K562 (cell line): ENCODE measurements around the gene TMEM209. TPM values are rescaled to one million over a fixed set of nuclear protein-coding genes. Genes with fewer than 3 reads are reported as not detected.

Experiments used
- FOXK2 ChIP-seq, 2 experiments: fragments of 450-650 bp; IDR thresholded peaks in 1 of 2; conservative IDR thresholded peaks in 1 of 2; 2 replicates each; pipeline ENCODE4 v1.6.1; 2016; ENCODE audit warnings: low read depth in 2 of 2, mild to moderate bottlenecking in 1 of 2
- GATAD2A ChIP-seq: fragments of 450-650 bp; IDR thresholded peaks from 2 replicates; pipeline ENCODE4 v1.6.1; 2017
- GTF3C2 ChIP-seq: IDR thresholded peaks from 3 replicates; pipeline ENCODE4 v1.6.1; 2011; ENCODE audit warnings: borderline replicate concordance, mild to moderate bottlenecking, moderate library complexity; ENCODE audit not compliant: insufficient read length; ENCODE audit errors: extremely low read depth
- NFE2L1 ChIP-seq: fragments of 450-650 bp; IDR thresholded peaks from 2 replicates; pipeline ENCODE4 v1.6.1; 2016; ENCODE audit warnings: missing genetic modification characterization, low read depth, mild to moderate bottlenecking, missing compliant biosample characterization, moderate library complexity, borderline replicate concordance
- POLR2A ChIP-seq: fragments of 450-650 bp; conservative IDR thresholded peaks from 2 replicates; pipeline ENCODE4 v1.6.1; 2016
- SMAD4 ChIP-seq: fragments of 250-450 bp; sonication (Bioruptor Pico); conservative IDR thresholded peaks from 2 replicates; pipeline ENCODE4 v1.8.0; 2021; ENCODE audit warnings: inconsistent platforms, mild to moderate bottlenecking, moderate library complexity
- SMARCE1 ChIP-seq: fragments of 450-650 bp; IDR thresholded peaks from 2 replicates; pipeline ENCODE4 v1.7.1; 2016; ENCODE audit warnings: mild to moderate bottlenecking
- TBP ChIP-seq: optimal IDR thresholded peaks from 2 replicates; pipeline ENCODE3; 2011; ENCODE audit warnings: low read depth, low read length, improper control_type of control experiment
- THRA ChIP-seq: fragments of 450-650 bp; IDR thresholded peaks from 2 replicates; pipeline ENCODE4 v1.6.1; 2017; ENCODE audit warnings: mild to moderate bottlenecking, moderate library complexity
- ZNF133 ChIP-seq: fragments of 250-450 bp; sonication (Bioruptor Pico); IDR thresholded peaks from 2 replicates; pipeline ENCODE4 v1.4.0; 2020; ENCODE audit warnings: mild to moderate bottlenecking
- ZNF696 ChIP-seq: fragments of 250-450 bp; sonication (Bioruptor Pico); conservative IDR thresholded peaks from 2 replicates; pipeline ENCODE4 v1.4.0; 2020; ENCODE audit warnings: mild to moderate bottlenecking, moderate library complexity
- ZNF76 ChIP-seq: fragments of 250-450 bp; sonication (Bioruptor Pico); IDR thresholded peaks from 2 replicates; pipeline ENCODE4 v1.4.0; 2020; ENCODE audit warnings: mild to moderate bottlenecking, moderate library complexity, borderline replicate concordance
- polyA plus RNA-seq, 8 experiments: library from polyadenylated mRNA; depleted of rRNA in 4 of 8; stranded (reverse) in 5 of 8; unstranded in 3 of 8; fragments of >200 nt; fragmentation: Nextera tagmentation in 2 of 8; fragmentation: Illumina TruSeq in 1 of 8; extraction: Ambion mirVana in 2 of 8; extraction: Trizol in 1 of 8; gene quantifications; 2 replicates each; pipeline versions ENCODE4 v1.2.1 to v1.2.3, GENCODE V29; 2011 to 2014; ENCODE audit warnings: inconsistent platforms in 1 of 8, missing spikeins in 1 of 8
- total RNA-seq, 7 experiments: library from RNA; depleted of rRNA in 6 of 7; stranded (reverse); fragments of >200 nt in 6 of 7; fragmentation: Illumina TruSeq in 2 of 7; extraction: Trizol in 2 of 7; gene quantifications; 2 replicates each; pipeline versions ENCODE4 v1.2.1 to v1.2.3, GENCODE V29; 2011 to 2021; ENCODE audit warnings: low replicate concordance in 1 of 7
- TF ChIP-seq, protein P1 (sequence below): fragments of 450-650 bp; formaldehyde crosslinking; IDR thresholded peaks from 2 replicates; pipeline ENCODE4 v1.4.0; 2022; ENCODE audit warnings: missing genetic modification characterization
- TF ChIP-seq, protein P2 (sequence below): fragments of 450-650 bp; IDR thresholded peaks from one replicate; pipeline ENCODE4 v1.6.1; 2018; ENCODE audit warnings: mild to moderate bottlenecking, moderate library complexity; ENCODE audit not compliant: partially characterized antibody
- TF ChIP-seq, protein P3 (sequence below): fragments of 450-650 bp; formaldehyde crosslinking; conservative IDR thresholded peaks from 2 replicates; pipeline ENCODE4 v1.4.0; 2022; ENCODE audit warnings: mild to moderate bottlenecking, missing genetic modification characterization
- TF ChIP-seq, protein P4 (sequence below): fragments of 250-450 bp; sonication (Bioruptor Pico); IDR thresholded peaks from 2 replicates; pipeline ENCODE4 v1.4.0; 2020; ENCODE audit warnings: mild to moderate bottlenecking, moderate library complexity, borderline replicate concordance

Gene TMEM209
- total and polyA plus RNA-seq, 9 of the 15 experiments (the other 6 are each of a cell fraction or from before 2014, with no cell fraction given): 36.8 to 116 (median 76.6) TPM

GRCh38 chr7:130242198-130243014, 37.2 kb upstream of the TMEM209 start (continued):
- TF ChIP-seq GTF3C2: no peak
- TF ChIP-seq ZNF696: no peak
- TF ChIP-seq POLR2A: no peak
- no peak for TF ChIP-seq TBP
- TF ChIP-seq THRA: no peak
- peak; percentile 93 for TF ChIP-seq SMARCE1
- no peak for TF ChIP-seq ZNF133 (CRISPR knock-in tag)
- no peak for TF ChIP-seq NFE2L1 (tag)
- TF ChIP-seq FOXK2 (conservative IDR thresholded peaks at IDR 0.05 in 1 of 2, IDR thresholded peaks at IDR 0.05 in 1 of 2; ENCODE audit: low read depth in 2 of 2): peak; percentile 77 to 78; a peak in 3 of 4 replicates
- TF ChIP-seq, protein P1, sequence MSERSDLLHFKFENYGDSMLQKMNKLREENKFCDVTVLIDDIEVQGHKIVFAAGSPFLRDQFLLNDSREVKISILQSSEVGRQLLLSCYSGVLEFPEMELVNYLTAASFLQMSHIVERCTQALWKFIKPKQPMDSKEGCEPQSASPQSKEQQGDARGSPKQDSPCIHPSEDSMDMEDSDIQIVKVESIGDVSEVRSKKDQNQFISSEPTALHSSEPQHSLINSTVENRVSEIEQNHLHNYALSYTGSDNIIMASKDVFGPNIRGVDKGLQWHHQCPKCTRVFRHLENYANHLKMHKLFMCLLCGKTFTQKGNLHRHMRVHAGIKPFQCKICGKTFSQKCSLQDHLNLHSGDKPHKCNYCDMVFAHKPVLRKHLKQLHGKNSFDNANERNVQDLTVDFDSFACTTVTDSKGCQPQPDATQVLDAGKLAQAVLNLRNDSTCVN: no peak; the same call in 1 of the 2 replicates
- TF ChIP-seq, protein P2, sequence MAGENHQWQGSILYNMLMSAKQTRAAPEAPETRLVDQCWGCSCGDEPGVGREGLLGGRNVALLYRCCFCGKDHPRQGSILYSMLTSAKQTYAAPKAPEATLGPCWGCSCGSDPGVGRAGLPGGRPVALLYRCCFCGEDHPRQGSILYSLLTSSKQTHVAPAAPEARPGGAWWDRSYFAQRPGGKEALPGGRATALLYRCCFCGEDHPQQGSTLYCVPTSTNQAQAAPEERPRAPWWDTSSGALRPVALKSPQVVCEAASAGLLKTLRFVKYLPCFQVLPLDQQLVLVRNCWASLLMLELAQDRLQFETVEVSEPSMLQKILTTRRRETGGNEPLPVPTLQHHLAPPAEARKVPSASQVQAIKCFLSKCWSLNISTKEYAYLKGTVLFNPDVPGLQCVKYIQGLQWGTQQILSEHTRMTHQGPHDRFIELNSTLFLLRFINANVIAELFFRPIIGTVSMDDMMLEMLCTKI: no peak
- peak; percentile 75; the same call in 1 of the 2 replicates for TF ChIP-seq GATAD2A
- TF ChIP-seq ZNF76 (CRISPR knock-in tag): no peak
- peak; percentile 100 for TF ChIP-seq SMAD4 (CRISPR knock-in tag)
- TF ChIP-seq, protein P3, sequence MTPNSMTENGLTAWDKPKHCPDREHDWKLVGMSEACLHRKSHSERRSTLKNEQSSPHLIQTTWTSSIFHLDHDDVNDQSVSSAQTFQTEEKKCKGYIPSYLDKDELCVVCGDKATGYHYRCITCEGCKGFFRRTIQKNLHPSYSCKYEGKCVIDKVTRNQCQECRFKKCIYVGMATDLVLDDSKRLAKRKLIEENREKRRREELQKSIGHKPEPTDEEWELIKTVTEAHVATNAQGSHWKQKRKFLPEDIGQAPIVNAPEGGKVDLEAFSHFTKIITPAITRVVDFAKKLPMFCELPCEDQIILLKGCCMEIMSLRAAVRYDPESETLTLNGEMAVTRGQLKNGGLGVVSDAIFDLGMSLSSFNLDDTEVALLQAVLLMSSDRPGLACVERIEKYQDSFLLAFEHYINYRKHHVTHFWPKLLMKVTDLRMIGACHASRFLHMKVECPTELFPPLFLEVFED (CRISPR knock-in tag): no peak
- TF ChIP-seq, protein P4, sequence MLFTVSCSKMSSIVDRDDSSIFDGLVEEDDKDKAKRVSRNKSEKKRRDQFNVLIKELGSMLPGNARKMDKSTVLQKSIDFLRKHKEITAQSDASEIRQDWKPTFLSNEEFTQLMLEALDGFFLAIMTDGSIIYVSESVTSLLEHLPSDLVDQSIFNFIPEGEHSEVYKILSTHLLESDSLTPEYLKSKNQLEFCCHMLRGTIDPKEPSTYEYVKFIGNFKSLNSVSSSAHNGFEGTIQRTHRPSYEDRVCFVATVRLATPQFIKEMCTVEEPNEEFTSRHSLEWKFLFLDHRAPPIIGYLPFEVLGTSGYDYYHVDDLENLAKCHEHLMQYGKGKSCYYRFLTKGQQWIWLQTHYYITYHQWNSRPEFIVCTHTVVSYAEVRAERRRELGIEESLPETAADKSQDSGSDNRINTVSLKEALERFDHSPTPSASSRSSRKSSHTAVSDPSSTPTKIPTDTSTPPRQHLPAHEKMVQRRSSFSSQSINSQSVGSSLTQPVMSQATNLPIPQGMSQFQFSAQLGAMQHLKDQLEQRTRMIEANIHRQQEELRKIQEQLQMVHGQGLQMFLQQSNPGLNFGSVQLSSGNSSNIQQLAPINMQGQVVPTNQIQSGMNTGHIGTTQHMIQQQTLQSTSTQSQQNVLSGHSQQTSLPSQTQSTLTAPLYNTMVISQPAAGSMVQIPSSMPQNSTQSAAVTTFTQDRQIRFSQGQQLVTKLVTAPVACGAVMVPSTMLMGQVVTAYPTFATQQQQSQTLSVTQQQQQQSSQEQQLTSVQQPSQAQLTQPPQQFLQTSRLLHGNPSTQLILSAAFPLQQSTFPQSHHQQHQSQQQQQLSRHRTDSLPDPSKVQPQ (CRISPR knock-in tag): no peak
